ENCODE measurements around the gene KAT8.
A peak's percentile ranks its signal among the peaks of the same experiment; 100 is the strongest.
"Not testable (repeated sequence)": the region's sequence is repeated elsewhere in the genome, so short reads cannot be mapped to it uniquely, and the experiment has no call there.

Gene KAT8

DNA sequence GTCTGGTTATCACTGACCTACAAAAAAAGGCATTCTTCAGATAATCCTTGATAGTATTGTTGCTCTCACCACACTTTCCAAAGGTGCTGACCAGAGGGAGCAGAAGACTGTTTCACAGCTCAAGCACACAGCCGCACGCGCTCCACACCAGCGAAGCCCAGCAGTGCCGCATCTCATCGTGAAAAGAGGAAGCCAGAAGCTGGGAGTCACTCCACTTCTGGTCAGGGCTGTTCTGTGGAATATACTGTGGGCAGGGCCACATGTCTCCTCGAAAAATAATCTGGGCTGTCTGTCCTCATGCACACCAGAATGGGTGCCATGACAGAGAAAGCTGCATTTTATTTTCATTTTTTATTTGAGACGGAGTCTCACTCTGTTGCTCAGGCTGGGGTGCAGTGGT, 39.7 kb downstream of the KAT8 start:
- no peak overlapping the region for H3K27ac ChIP-seq (ENCODE audit: low read depth, low read length, severe bottlenecking)
- no peaks in the 10 kb centered on the region for H3K4me1 ChIP-seq (ENCODE audit: control insufficient read depth, insufficient read depth, low read length, poor library complexity, severe bottlenecking)
- 78 to 84% methylated on average over 5 to 8 of the region's 8 CpGs for WGBS, 2 experiments (ENCODE audit: insufficient coverage in 2 of 2)
- H3K4me3 ChIP-seq (ENCODE audit: extremely low read depth, insufficient read depth, low read length, poor library complexity, severe bottlenecking), result no peak overlapping the region
- no peaks in the 10 kb centered on the region for H3K9me3 ChIP-seq (ENCODE audit: control insufficient read depth, low read length)
- no peaks in the 10 kb centered on the region for H3K36me3 ChIP-seq (ENCODE audit: control insufficient read depth, insufficient read depth, low read length)

DNA sequence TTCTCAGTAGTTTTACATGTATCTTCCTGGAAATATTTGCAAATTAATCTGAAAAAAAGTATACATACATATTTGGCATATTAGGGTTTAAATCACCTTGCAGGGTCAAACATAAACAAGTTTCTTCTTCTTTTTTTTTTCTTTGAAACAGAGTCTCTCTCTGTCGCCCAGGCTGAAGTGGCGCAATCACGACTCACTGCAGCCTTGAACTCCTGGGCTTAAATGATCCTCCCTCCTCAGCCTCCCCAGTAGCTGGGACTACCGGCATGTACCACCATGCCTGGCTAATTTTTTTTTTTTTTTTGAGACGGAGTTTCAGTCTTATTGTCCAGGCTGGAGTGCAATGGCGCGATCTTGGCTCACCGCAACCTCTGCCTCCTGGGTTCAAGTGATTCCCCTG, 49.9 kb downstream of the KAT8 start:
- Histone ChIP-seq H3K4me3 (ENCODE audit: extremely low read depth, insufficient read depth, low read length, poor library complexity, severe bottlenecking) (no peak overlapping the region), H3K4me1 (ENCODE audit: control insufficient read depth, insufficient read depth, low read length, poor library complexity, severe bottlenecking) (no peaks in the 10 kb centered on the region), H3K9me3 (ENCODE audit: control insufficient read depth, low read length) (no peaks in the 10 kb centered on the region), H3K27ac (ENCODE audit: low read depth, low read length, severe bottlenecking) (no peak overlapping the region), H3K36me3 (ENCODE audit: control insufficient read depth, insufficient read depth, low read length) (no peaks in the 10 kb centered on the region)
- 87 to 93% methylated on average over 7 to 8 of the region's 8 CpGs for WGBS, 2 experiments (ENCODE audit: insufficient coverage in 2 of 2)

DNA sequence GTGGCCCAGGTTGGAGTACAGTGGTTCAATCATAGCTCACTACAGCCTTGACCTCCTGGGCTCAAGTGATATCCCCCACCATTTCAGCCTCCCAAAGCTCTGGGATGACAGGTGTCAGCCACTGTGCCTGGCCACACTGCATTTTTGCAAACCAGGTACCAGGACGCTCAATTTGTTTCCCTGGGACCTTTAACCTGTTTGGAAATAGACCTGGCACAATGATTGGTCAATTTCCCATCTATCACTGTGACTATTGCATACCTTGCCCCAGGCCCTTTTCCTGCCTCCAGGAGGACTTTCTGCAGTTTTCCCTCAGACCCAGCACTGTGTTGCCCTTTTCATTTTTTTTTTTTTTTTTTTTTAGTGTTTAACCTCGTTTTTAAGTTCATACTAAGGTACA, 51.4 kb downstream of the KAT8 start:
- Histone ChIP-seq H3K27ac (ENCODE audit: low read depth, low read length, severe bottlenecking) (no peak overlapping the region), H3K9me3 (ENCODE audit: control insufficient read depth, low read length) (no peaks in the 10 kb centered on the region), H3K36me3 (ENCODE audit: control insufficient read depth, insufficient read depth, low read length) (no peaks in the 10 kb centered on the region), H3K4me3 (ENCODE audit: extremely low read depth, insufficient read depth, low read length, poor library complexity, severe bottlenecking) (no peak overlapping the region), H3K4me1 (ENCODE audit: control insufficient read depth, insufficient read depth, low read length, poor library complexity, severe bottlenecking) (no peaks in the 10 kb centered on the region)
- 89 to 100% methylated on average over 1 of the region's 2 CpGs for WGBS, 2 experiments (ENCODE audit: insufficient coverage in 2 of 2)

DNA sequence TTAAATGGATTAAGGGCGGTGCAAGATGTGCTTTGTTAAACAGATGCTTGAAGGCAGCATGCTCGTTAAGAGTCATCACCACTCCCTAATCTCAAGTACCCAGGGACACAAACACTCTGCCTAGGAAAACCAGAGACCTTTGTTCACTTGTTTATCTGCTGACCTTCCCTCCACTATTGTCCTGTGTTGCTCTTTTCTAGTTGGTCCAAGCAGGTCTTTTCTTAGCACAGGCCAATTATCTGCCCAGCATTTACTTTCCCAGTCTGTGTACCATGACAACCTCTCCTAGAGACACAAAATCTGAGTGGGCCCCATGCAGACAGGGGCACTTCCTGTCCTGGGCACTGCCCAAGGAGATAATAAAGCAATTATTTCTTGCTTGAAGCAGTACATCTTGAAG, 52.6 kb downstream of the KAT8 start:
- WGBS, 2 experiments (ENCODE audit: insufficient coverage in 2 of 2), result no CpG with 5 or more reads among the region's 2 CpGs
- not testable (repeated sequence) for H3K36me3 ChIP-seq (ENCODE audit: control insufficient read depth, insufficient read depth, low read length); H3K4me1 ChIP-seq (ENCODE audit: control insufficient read depth, insufficient read depth, low read length, poor library complexity, severe bottlenecking); H3K9me3 ChIP-seq (ENCODE audit: control insufficient read depth, low read length); H3K4me3 ChIP-seq (ENCODE audit: extremely low read depth, insufficient read depth, low read length, poor library complexity, severe bottlenecking)
- peak overlapping the region; percentile 24 for H3K27ac ChIP-seq (ENCODE audit: low read depth, low read length, severe bottlenecking)

DNA sequence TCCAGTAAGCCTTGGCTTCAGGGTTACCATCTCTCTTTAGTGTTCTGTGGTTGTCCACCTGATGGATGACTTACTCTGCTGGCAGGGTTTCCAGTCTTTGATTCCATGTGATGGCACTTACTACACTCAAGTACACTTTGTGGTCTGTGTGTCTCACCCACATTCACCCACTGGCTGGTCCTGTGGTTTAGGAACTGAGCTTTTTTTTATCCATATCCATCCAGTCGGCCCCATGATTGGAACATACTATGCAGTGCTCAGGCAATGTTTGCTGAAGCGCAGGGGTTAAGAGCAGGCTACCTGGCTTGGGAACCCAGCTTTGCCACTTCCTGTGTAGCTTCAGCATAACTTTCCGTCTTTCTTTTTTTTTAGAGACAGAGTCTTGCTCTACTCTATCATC, 59.7 kb downstream of the KAT8 start:
- no peaks in the 10 kb centered on the region for H3K9me3 ChIP-seq (ENCODE audit: control insufficient read depth, low read length)
- WGBS, 2 experiments (ENCODE audit: insufficient coverage in 2 of 2), result 83 to 96% methylated on average over 3 of the region's 3 CpGs
- H3K36me3 ChIP-seq (ENCODE audit: control insufficient read depth, insufficient read depth, low read length), result peaks cover 12% of the 10 kb centered on the region
- no peaks in the 10 kb centered on the region for H3K4me1 ChIP-seq (ENCODE audit: control insufficient read depth, insufficient read depth, low read length, poor library complexity, severe bottlenecking)
- no peak overlapping the region for H3K27ac ChIP-seq (ENCODE audit: low read depth, low read length, severe bottlenecking)
- H3K4me3 ChIP-seq (ENCODE audit: extremely low read depth, insufficient read depth, low read length, poor library complexity, severe bottlenecking), result no peak overlapping the region

DNA sequence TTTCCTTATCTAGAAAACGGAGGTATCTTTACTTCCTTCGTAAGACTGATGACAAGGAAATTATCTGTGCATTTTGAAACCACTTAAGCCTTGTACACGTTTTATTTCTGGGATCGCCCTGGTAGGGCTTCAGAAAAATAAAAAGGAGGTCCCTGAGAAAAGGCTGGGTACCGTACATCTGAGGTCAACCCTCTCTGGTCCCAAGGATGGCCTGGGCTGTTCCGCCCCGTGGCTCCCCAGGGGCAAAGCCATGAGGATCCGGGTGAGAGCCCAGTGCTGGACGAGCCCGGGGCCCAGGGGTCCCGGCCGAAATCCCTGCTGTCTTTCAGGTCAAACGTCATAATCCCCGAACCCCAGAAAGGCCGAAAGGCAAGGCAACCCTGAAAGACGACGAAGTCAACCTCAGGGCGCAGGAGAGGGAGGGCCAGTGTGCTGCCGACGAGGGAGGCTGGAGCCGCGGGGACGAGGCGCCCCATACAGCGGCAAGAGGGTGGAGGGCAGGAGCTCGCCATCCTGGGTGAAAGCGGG, 61.8 kb downstream of the KAT8 start:
- Histone ChIP-seq H3K4me3 (ENCODE audit: extremely low read depth, insufficient read depth, low read length, poor library complexity, severe bottlenecking) (peak overlapping the region; percentile 89), H3K27ac (ENCODE audit: low read depth, low read length, severe bottlenecking) (peak overlapping the region; percentile 99), H3K36me3 (ENCODE audit: control insufficient read depth, insufficient read depth, low read length) (peaks cover 33% of the 10 kb centered on the region), H3K4me1 (ENCODE audit: control insufficient read depth, insufficient read depth, low read length, poor library complexity, severe bottlenecking) (peaks cover 15% of the 10 kb centered on the region), H3K9me3 (ENCODE audit: control insufficient read depth, low read length) (no peaks in the 10 kb centered on the region)
- WGBS, 2 experiments (ENCODE audit: insufficient coverage in 2 of 2), result 8 to 9% methylated on average over 27 of the region's 27 CpGs

DNA sequence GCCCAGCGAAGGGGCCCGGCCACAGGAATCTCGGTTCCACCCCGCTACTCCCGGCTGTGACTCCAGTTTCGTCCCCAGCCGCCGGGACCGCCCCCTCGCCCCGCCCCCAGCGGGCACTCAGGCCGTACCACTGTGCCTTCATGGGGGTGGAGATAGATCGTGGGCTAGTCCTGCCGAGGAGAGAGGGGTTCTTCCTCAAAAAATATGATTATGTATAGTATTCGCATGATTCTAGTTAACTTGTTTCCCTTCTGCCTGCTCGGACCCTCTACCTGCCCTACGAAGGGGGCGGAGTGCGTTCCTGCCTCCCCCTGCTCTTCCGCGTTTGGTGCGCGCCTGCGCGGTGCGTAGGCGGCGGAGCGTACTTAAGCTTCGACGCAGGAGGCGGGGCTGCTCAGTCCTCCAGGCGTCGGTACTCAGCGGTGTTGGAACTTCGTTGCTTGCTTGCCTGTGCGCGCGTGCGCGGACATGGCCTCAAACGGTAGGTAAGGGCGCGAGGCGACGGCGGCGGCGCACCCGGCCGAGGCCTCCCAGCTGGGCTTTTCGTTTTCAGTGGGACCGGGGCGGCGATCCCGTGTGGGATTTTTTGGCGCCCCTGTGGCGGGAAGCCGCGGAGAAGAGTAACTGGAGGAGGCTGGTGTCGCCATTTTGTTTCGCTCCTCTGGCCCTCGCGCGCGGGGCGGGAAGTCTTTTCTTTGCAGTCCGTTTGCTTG, 62.4 kb downstream of the KAT8 start, which contains the start of gene FUS:
TSS of gene FUS (plus strand) at position 393 of the 713 bp plus-strand sequence. CDS start at position 469, 76 bp downstream.
- Histone ChIP-seq H3K4me3 (ENCODE audit: extremely low read depth, insufficient read depth, low read length, poor library complexity, severe bottlenecking) (peak within 1 kb of the TSS; percentile 89), H3K4me1 (ENCODE audit: control insufficient read depth, insufficient read depth, low read length, poor library complexity, severe bottlenecking) (peaks cover 15% of the 10 kb centered on the region), H3K9me3 (ENCODE audit: control insufficient read depth, low read length) (no peaks in the 10 kb centered on the region), H3K27ac (ENCODE audit: low read depth, low read length, severe bottlenecking) (peak within 1 kb of the TSS; percentile 99), H3K36me3 (ENCODE audit: control insufficient read depth, insufficient read depth, low read length) (peaks cover 40% of the 10 kb centered on the region)
- WGBS, 2 experiments (ENCODE audit: insufficient coverage in 2 of 2), result 0% methylated on average over 60 to 63 of the region's 69 CpGs
